ENCODE measurements around the gene IFI16. TPM values are rescaled to one million over a fixed set of nuclear protein-coding genes. Genes with fewer than 3 reads are reported as not detected.
"Not testable (repeated sequence)": the region's sequence is repeated elsewhere in the genome, so short reads cannot be mapped to it uniquely, and the experiment has no call there.

Gene IFI16
- total RNA-seq, 1 donor from 2014 or later, result 262 TPM

DNA sequence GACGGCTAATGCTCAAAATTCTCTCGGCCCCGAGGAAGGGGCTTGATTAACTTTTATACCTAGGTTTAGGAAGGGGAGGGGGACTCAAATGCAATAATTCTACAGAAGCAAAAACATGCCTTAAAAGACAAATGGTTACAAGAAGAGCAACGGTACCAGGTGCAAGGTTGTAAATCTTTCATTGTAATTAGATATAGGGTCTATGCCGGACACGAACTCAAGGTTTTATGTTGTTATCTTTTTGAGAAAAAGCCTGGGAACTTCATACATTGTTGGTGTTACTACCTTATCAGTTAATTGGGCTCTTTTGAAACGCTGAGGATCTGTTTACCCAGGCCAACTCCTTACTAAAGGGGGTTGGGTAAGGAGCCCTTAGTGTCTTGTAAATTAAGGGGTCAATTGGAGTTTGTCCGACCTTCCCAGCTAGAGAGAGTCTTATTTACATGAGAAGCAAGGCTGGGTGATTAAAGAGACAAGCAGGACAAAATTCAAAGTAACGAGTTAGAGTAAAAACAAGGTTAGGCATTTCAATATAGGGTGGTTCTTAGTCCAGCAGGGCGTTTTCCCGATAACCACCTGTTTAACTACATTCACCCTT, 3.4 kb upstream of the IFI16 start:
- intact Hi-C loops (cut with micrococcal nuclease), result not testable (repeated sequence)

DNA sequence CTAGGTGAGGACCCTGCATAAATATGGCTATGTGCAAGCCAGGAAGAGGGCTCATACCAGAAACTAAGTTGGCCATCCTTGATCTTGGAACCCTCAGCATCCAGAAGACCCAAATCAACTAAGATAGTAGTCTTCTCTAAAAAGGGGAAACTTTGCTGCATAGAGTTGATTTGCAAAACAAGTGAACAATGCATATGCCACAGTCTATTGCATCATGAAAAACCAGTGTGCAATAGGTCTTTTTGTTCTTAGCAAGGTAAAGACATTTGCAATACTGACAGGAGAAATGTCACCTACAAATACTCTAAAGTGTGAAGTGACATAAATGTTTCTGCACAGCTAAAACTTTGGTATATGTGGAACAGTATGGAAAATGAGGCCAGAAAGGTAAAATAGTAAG, 2.0 kb upstream of the IFI16 start:
- intact Hi-C loops (cut with micrococcal nuclease), result no loop called here

DNA sequence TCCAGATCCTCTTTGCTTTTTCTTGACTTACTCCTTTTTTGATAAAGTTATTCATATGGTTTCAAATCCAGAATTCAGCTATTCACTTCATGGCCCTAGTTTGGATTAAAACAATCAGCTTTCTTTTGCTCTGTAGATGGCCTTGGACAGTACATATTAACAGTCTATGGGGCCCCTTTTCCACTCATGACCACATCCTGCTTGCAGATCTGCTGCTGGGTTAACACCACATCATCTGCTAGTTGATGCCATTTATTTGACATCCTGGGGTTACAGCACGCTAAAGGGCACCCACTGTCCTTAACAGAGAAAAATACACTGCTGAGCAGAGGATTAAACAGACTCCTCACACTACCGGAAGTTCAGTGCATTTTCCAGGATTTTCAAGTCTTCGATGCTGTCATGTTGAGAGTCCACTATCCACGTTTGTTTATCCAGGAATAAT, 941 bp upstream of the IFI16 start:
- intact Hi-C loops (cut with micrococcal nuclease), result loop anchor here (1.0 kb wide), 4 partner anchors 10 to 189 kb away; partner anchors contain the start of gene PYHIN1

DNA sequence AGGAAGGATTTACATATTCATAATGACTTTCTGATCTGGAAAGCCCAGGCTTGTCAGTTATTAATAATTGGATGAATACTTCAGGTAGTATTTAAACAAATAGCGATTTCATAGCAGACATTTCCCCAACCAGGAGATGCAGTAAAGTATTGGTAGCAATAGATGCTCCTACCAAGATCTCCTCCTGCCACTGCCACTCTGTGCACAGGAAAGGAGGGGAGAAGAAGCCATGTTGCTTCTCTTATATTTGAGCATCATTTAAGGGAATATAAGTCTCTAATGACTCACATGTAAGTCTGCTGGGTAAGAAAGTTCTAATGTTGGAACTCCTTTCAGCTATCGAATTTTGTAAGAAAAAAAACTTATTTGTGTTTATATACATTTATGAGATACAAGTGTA, 420 bp upstream of the IFI16 start:
- intact Hi-C loops (cut with micrococcal nuclease), result loop anchor here (1.0 kb wide), 4 partner anchors 11 to 190 kb away; partner anchors contain the start of gene PYHIN1

DNA sequence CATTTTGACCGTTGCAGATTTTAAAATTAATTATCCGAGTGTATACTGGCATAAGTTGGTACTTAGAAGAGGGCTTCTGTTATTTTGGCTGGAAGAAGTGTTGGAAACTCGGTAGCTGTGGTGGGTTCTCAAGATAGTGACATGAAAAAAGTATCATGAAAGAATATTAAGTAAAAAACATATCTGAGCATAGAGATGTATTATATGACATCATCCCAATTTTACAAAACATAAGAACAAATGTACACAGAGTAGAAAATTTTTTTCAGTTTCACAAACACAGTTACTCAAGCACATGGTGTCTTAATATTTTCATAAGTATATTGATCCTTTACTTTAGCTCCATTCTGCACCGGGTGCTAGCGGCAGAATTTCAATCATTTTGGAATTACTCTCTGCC, 684 bp downstream of the IFI16 start:
- intact Hi-C loops (cut with micrococcal nuclease), result loop anchor here (2.0 to 10.0 kb wide), 3 partner anchors 912 to 1876 kb away; partner anchors contain the start of genes DCAF8 and ETV3

DNA sequence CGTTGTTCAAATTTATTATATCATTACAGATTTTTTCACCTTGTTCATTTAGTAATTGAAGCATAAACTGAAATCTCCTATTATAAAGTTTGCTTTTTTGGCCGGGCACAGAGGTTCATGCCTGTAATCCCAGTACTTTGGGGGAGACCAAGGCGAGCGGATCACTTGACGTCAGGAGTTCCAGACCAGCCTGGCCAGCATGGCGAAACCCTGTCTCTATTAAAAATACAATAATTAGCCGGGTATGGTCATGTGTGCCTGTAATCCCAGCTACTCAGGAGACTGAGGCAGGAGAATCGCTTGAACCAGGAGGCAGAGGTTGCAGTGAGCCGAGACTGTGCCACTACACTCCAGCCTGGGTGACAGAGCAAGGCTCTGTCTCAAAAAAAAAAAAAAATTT, 1.3 kb downstream of the IFI16 start:
- intact Hi-C loops (cut with micrococcal nuclease), result loop anchor here (2.0 to 10.0 kb wide), 3 partner anchors 912 to 1876 kb away; partner anchors contain the start of genes DCAF8 and ETV3

DNA sequence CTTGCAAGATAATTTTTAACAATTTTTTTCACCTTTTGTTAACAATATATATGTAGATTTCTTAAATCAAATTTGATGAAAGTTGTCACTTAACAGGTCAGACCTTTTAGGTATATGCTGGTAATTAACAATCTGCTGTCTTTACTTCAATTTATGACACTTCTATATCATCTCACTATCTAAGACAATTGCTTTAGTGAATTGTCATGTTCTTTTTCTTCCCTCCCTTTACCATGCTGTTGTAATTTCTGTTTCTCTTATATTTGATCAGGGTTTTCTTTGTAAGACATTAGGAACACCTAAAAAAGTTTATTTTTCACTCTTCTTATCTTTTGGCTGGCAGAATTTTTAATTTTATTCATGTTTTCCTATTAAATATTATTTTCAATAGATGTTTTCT, 2.0 kb downstream of the IFI16 start:
- intact Hi-C loops (cut with micrococcal nuclease), result loop anchor here (2.0 to 10.0 kb wide), 4 partner anchors 41 to 1877 kb away; partner anchors contain the start of genes DCAF8 and ETV3

DNA sequence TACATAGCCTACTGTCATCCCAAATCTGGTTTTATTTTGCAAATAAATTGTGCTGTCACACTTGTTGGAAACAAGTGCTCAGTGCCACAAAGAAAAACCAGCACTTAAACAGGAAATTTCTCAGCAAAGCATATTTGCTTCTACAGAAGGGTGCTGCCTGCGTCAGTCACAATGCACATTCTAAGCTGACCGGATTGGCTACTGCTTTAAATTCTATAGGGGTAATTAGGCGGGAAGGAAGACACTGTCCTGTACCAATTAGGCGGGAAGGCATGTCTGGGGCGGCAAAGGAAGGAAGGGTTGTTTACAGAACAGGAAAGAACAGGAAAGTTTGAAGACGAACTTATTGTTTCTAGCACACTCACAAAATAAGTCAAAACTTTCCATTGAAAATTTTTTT, 2.8 kb downstream of the IFI16 start:
- intact Hi-C loops (cut with micrococcal nuclease), result loop anchor here (2.0 to 10.0 kb wide), 3 partner anchors 40 to 1878 kb away; partner anchors contain the start of genes DCAF8 and ETV3

DNA sequence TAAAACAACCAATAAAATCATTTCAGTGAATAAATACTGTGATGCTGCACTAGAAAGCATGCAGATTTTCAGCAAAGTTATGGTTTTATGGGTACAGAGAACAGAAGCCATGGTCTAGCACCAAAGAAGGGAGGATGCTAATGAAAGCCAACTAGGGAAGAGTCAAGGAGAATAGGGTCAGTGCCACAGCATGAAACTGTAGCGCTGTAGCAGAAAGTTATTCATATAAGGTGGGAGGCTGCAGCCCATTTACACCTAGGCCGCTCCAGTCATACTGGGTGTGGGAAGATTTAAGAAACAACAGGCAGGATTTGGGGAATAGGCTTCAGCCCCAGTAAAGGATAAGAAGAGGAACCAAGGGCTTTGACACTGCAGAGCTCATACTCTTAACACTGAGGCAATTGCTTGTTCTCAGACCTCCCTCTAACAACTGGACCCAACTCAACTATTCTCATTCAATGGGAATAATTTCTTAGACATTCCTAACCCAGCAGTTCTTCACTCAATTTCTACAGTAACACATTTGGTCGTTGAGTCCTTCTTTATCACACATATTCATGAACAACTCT, 4.4 kb downstream of the IFI16 start:
- intact Hi-C loops (cut with micrococcal nuclease), result loop anchor here (1.0 to 10.0 kb wide), 4 partner anchors 15 to 1879 kb away; partner anchors contain the start of genes DCAF8 and ETV3

DNA sequence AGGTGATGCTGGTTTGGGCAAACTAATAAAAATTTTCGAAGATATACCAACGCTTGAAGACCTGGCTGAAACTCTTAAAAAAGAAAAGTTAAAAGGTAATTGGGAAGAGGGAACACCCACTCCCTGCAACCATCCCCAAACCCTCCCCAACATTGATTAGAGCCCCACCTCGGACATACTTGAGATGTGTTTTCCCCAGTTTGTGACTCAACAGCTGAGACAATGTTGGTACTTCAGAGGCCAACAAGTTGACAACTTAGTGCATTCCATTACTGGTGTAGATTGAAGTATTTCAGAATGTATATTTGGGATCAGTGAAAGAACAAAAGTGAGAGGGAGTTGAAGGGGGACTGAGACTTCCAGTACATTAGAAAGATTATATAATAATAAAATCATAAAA, 5.1 kb downstream of the IFI16 start:
- intact Hi-C loops (cut with micrococcal nuclease), result loop anchor here (1.0 to 10.0 kb wide), 4 partner anchors 14 to 1880 kb away; partner anchors contain the start of genes DCAF8 and ETV3

DNA sequence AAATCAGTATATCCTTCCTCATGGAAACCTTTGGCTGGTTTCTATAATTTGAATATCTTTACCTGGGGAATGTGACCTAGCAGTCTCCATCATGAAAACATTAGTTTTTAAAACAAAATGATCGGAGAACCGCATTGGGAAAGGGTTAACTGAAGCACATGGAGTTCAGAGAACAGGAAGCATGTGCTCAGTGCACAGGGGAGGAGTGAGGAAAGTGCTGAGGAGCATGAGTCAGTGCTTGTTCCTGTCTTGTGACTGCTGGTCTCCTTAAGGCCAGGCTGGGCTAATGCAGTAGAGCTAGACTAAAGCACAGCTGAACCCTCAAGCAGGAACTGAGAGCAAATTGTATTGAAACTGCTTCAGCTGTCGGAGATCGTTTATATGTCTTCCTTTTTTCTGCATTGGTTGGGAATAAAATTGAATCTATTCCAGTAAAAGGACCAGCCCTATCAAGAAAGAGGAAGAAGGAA, 5.8 kb downstream of the IFI16 start:
- intact Hi-C loops (cut with micrococcal nuclease), result loop anchor here (2.0 to 10.0 kb wide), 2 partner anchors 13 to 1881 kb away; partner anchors contain the start of gene ETV3

DNA sequence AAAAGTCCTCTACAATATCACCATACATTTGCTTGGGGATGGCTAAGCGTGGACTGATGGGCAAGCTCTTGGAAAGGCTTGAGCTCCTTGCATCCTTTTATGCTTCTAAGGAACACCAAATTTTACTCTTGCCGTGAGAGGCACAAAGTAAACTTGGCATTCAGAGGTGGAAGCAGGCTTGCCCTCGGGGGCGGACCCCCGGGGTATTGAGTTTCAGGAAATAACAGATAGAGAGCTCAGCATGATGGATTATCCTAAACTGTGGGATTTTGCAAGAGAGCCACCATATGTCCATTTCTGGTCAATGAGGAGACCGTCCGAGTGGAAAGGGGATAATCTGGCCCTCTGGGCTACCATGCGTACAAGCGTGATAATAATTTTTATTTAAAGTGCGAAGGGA, 14.0 kb downstream of the IFI16 start:
- intact Hi-C loops (cut with micrococcal nuclease), result no loop called here

DNA sequence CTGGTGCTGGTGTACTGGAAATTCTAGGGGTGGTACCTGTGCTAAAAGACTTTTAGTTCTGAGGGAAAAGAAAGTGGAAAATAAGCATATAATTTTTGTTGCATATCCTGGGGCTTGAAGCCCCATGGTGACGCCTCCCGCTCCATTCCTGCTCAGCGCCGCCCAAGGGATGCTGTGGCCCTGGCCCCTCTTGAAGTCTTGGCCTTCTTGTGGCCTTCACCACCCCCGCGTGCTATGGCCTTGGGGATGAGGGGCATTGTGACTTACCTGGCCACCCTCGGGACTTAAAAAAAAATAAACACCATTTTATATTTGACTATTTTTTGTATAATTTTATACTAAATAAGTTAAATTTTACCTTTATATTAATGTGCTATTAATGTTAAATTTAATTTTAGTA, 15.3 kb downstream of the IFI16 start:
- intact Hi-C loops (cut with micrococcal nuclease), result no loop called here

DNA sequence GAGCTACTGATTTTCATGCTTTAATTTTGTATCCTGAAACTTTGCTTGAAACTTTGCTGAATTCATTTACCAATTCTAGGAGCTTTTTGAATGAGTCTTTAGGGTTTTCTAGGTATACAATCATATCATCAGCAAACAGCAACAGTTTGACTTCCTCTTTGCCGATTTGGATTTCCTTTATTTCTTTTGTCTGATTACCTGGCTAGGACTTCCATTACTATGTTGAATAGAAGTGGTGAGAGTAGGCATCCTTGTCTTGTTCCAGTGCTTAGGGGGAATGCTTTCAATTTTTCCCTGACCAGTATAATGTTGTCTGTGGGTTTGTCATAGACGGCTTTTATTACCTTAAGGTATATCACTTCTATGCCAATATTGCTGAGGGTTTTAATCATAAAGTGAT, 17.1 kb downstream of the IFI16 start:
- intact Hi-C loops (cut with micrococcal nuclease), result not testable (repeated sequence)

DNA sequence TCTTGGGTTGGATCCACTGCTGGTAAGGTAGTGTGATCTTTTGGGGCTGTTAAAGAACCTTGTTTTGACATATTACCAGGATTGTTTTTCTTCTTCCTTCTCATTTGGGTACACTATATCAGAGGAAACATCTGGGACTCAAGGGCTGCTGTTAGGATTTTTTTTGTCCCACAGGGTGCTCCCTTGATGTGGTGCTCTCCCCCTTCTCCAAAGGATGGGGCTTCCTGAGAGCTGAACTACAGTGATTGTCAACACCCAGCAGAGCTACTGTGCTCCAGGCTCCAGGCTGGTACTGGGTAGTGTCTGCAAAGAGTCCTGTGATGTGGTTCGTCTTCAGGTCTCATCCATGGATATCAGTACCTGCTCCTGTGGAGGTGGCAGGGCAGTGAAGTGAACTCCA, 20.6 kb downstream of the IFI16 start:
- intact Hi-C loops (cut with micrococcal nuclease), result no loop called here

DNA sequence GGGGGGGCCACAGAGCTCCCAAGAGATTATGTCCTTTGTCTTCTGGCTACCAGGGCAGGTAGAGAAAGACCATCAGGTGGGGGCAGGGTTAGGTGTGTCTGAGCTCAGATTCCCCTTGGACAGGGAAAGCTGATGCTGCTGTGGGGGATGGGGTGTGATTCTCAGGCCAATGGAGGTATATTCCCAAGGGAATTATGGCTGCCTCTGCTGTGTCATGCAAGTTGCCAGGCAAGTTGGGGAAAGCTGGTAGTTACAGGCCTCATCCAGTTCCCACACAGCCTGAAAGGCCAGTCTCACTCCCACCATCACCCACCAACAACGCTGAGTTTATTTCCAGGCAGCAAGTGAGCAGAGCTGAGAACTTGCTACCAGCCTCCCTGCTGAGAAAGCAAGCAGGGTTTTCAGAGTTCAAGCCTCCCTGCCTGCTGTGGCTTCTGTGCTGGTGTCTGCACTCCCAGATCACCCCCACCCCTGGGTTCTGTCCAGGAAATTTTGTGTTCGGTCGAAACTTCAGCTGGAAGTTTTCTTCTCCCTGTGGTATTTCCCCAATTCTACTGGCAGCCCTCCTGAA, 21.3 kb downstream of the IFI16 start:
- intact Hi-C loops (cut with micrococcal nuclease), result no loop called here

DNA sequence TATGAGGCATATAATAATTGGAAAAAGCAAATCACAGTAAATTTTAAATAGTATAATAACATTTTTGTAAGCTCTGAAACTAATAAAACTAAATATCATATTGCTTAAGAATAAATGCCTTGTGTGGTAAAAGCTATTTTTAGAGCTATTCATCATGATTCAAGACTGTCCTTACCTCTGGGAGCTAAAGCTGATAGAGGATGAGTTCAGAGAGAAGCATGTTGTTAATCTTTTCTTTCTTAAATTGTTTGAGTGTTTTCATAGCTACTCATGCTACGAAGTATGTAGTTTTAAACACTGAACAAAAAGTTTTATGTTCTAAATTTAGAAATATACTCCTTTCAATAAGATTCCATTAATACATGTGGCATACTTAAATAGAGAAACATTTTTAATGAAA, 30.5 kb downstream of the IFI16 start:
- intact Hi-C loops (cut with micrococcal nuclease), result no loop called here

DNA sequence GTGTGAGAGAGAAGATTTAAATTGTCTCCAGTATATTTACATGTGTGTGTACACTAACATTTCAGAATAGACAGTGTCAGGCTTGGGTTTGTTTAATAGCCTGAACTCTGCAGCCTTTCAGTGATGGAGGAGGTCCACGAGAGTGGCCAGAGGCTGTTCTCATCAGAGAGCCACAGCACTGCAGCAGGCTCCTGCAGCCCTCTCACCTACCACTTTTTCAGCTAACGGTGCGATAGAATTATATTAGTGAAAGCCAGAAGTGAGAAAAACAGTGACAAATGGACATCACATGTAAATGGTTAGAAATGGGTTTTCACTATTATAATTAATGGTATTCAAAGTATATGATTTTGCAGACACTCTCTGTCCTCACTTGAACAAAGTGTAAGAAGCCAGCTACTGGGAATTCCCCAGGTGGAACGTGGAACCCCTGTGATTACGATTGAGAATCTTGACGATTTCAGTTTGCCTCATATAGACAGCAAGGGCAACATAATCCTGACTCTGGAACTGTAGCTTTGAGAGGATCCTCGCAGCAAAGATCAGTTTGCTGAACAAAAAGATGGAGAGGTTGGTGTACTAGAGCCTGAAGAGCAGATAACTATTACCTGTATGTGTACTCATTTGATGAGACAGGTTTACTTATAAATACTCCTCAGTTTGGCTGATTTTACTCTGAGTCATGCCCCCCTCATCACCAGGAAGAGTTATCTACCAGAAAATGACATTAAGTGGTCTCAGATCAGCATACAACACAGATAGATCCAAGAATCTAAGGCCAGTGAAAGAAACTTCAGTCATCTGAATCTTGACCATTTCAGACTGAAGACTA, 31.4 kb downstream of the IFI16 start:
- intact Hi-C loops (cut with micrococcal nuclease), result no loop called here

DNA sequence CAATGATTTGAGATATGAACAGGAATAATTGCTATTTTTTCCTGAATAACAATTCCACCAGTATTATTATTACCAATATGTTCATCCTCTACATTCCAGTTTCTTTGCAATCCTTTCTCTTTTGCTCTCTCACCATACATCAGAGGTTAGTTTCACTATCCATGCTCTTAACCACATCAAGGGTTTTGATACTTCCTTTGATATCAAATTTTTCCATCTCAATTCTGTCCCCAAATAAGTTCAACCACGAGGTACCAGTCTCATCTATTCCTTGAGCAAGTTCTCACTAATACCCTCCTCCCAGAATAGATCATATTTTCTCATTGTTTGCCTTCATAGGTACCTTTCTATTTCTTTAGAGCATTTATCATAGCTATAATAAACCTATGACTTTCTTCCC, 36.8 kb downstream of the IFI16 start:
- intact Hi-C loops (cut with micrococcal nuclease), result not testable (repeated sequence)

DNA sequence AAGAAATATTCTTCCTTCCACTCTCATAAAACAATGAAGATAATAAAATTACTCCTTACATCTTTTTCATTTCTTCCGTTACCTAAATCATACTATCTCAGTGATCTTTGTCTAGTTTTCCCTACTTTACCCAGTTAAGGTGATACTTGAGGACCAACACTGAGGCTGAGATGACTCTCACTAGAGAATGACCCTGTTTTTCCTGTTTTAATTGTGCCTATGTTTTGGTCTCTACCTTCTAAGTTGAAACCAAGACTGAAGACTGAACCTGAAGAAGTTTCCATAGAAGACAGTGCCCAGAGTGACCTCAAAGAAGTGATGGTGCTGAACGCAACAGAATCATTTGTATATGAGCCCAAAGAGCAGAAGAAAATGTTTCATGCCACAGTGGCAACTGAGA, 41.7 kb downstream of the IFI16 start:
- intact Hi-C loops (cut with micrococcal nuclease), result no loop called here

DNA sequence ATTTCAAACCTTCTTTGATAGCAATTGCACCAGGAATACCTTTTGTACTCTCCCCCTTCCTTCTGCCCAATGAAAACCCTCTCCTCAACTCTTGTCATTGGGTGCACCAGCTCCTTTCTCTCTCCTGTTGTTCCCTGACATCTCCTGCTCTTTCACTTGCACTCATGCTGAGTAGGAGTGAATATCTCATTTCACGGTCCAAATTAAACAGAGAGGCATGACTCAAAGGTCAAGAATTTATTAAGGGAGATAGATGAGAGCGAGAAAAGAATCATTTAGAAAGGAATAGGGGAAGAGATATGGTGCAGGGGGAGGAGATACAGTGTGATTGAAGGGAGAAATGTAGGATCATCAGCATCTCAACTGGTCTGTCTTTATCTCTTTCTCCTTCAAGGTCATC, 44.7 kb downstream of the IFI16 start:
- intact Hi-C loops (cut with micrococcal nuclease), result no loop called here
